Mammary epithelial cell (primary cell): ENCODE measurements around the gene AGPS.

Source experiments
- CTCF ChIP-seq, 2 donors: IDR thresholded peaks in 1 of 2; conservative IDR thresholded peaks in 1 of 2; 2 replicates each; pipeline ENCODE4 v1.5.1; 2011 to 2012; ENCODE audit warnings: inconsistent platforms in 2 of 2, low read length in 2 of 2, mild to moderate bottlenecking in 2 of 2, control low read depth in 1 of 2, low read depth in 1 of 2; ENCODE audit not compliant: insufficient read depth in 1 of 2; ENCODE audit errors: extremely low read depth in 1 of 2
- EZH2 ChIP-seq: IDR thresholded peaks from 2 replicates; pipeline ENCODE4 v1.6.1; 2012; ENCODE audit warnings: low read length, inconsistent platforms, borderline replicate concordance

DNA sequence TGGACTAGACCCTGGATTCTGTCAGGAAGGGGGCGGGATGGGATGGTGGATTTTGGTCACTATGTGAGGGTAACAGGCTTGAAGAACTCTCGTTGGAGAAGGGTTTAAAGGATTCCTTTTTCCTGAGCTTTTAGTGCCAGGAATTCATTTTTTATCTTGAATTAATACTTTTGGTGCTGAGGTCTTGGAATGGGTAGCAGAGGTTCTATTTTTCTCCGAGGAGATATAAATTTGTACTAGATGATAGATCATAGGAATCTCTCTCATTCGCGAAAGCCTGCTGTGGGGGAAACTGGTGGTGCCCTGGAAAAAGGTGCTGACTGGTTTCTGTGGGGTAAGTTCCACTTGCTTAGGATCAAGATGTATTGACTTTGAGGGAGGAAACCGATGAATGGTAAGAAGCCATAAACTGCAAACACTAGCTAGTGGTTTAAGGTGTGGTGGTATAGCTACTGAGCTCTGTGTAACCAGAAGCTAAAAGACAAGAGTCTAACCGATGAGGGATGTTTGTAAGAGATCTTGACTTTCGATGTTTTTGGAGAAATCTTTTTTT is 706 bp downstream of the AGPS start:
- TF ChIP-seq CTCF (conservative IDR thresholded peaks at IDR 0.05 in 1 of 2, IDR thresholded peaks at IDR 0.05 in 1 of 2; ENCODE audit: extremely low read depth in 1 of 2, insufficient read depth in 1 of 2, low read depth in 1 of 2, low read length in 2 of 2) (no peak), EZH2 (no peak)
